GM18907 (cell line): ENCODE results near the gene POLE.

Experiments used
- ATAC-seq: cut with Tn5 transposase; IDR thresholded peaks from one replicate; pipeline ENCODE4 v1.9.1; 2021; ENCODE audit warnings: mild to moderate bottlenecking, moderate library complexity; ENCODE audit not compliant: unreplicated experiment

Gene POLE

GRCh38 chr12:132687211-132688164, at the start of gene POLE, which contains the start of gene PXMP2:
Gene POLE (minus strand): TSS chr12:132687342. CDS start chr12:132687315, 27 bp downstream.
Gene PXMP2 (plus strand): TSS chr12:132687587. CDS start chr12:132687671, 84 bp downstream.
- ATAC-seq: peak; percentile 94

GRCh38 chr12:132736913-132737312, 49.8 kb upstream of the POLE start:
- ATAC-seq: no peak

GRCh38 chr12:132736378-132736777, 49.2 kb upstream of the POLE start:
- ATAC-seq: no peak

GRCh38 chr12:132735496-132735895, 48.4 kb upstream of the POLE start:
- no peak for ATAC-seq

GRCh38 chr12:132734206-132734605, 47.1 kb upstream of the POLE start:
- no peak for ATAC-seq

- ATAC-seq: no peak
Observed at GRCh38 chr12:132731574-132731973, 44.4 kb upstream of the POLE start.

GRCh38 chr12:132730353-132730752, 43.2 kb upstream of the POLE start:
- no peak for ATAC-seq

GRCh38 chr12:132729541-132730320, 42.6 kb upstream of the POLE start:
- ATAC-seq: no peak

GRCh38 chr12:132728502-132728901, 41.4 kb upstream of the POLE start:
- ATAC-seq: no peak

GRCh38 chr12:132727091-132727794, 40.1 kb upstream of the POLE start:
- no peak for ATAC-seq

- ATAC-seq: no peak
Observed at GRCh38 chr12:132726386-132726785, 39.2 kb upstream of the POLE start.

- ATAC-seq: no peak
Observed at GRCh38 chr12:132724506-132725241, 37.5 kb upstream of the POLE start.

- ATAC-seq: no peak
Observed at GRCh38 chr12:132723764-132724140, 36.6 kb upstream of the POLE start.

- no peak for ATAC-seq
Observed at GRCh38 chr12:132723015-132723763, 36.0 kb upstream of the POLE start.

GRCh38 chr12:132720606-132721345, 33.6 kb upstream of the POLE start:
- ATAC-seq: no peak

GRCh38 chr12:132719954-132720324, 32.8 kb upstream of the POLE start:
- ATAC-seq: no peak

- no peak for ATAC-seq
Observed at GRCh38 chr12:132719141-132719953, 32.2 kb upstream of the POLE start.

- no peak for ATAC-seq
Observed at GRCh38 chr12:132718644-132719043, 31.5 kb upstream of the POLE start.
